HG03039 (cell line): ENCODE results near the gene QSOX2.

Experiments
- ATAC-seq: cut with Tn5 transposase; IDR thresholded peaks from one replicate; pipeline ENCODE4 v1.9.1; 2021; ENCODE audit warnings: mild to moderate bottlenecking, moderate library complexity; ENCODE audit not compliant: unreplicated experiment

The QSOX2 gene

GRCh38 chr9:136283291-136284235 lies 38.0 kb upstream of the QSOX2 start:
- no peak for ATAC-seq

GRCh38 chr9:136282272-136282861 lies 36.8 kb upstream of the QSOX2 start:
- ATAC-seq, result no peak

- no peak for ATAC-seq
Measured at GRCh38 chr9:136281421-136282271, 36.0 kb upstream of the QSOX2 start.

GRCh38 chr9:136280535-136281315 lies 35.1 kb upstream of the QSOX2 start:
- no peak for ATAC-seq

GRCh38 chr9:136279471-136279870 lies 33.9 kb upstream of the QSOX2 start:
- ATAC-seq, result no peak

- ATAC-seq, result no peak
Measured at GRCh38 chr9:136278894-136279293, 33.3 kb upstream of the QSOX2 start.

- ATAC-seq, result no peak
Measured at GRCh38 chr9:136278221-136278620, 32.6 kb upstream of the QSOX2 start.

- ATAC-seq, result no peak
Measured at GRCh38 chr9:136277746-136278145, 32.1 kb upstream of the QSOX2 start.

GRCh38 chr9:136276716-136277115 lies 31.1 kb upstream of the QSOX2 start:
- ATAC-seq, result no peak

GRCh38 chr9:136275655-136276429 lies 30.2 kb upstream of the QSOX2 start:
- no peak for ATAC-seq

GRCh38 chr9:136274786-136275654 lies 29.4 kb upstream of the QSOX2 start:
- ATAC-seq, result no peak

GRCh38 chr9:136273921-136274785 lies 28.5 kb upstream of the QSOX2 start:
- no peak for ATAC-seq

GRCh38 chr9:136273244-136273865 lies 27.7 kb upstream of the QSOX2 start:
- no peak for ATAC-seq

- ATAC-seq, result no peak
Measured at GRCh38 chr9:136270173-136270705, 24.6 kb upstream of the QSOX2 start.

GRCh38 chr9:136268735-136269134 lies 23.1 kb upstream of the QSOX2 start:
- ATAC-seq, result no peak

GRCh38 chr9:136268318-136268717 lies 22.7 kb upstream of the QSOX2 start:
- no peak for ATAC-seq
